ENCODE data around the gene PRR13. TPM values are rescaled to one million over a fixed set of nuclear protein-coding genes. Genes with fewer than 3 reads are reported as not detected.
"Not testable (repeated sequence)": the region's sequence is repeated elsewhere in the genome, so short reads cannot be mapped to it uniquely, and the experiment has no call there.

Gene PRR13
- total RNA-seq, 6 experiments from 2014 or later: 122 to 188 (median 165) TPM

DNA sequence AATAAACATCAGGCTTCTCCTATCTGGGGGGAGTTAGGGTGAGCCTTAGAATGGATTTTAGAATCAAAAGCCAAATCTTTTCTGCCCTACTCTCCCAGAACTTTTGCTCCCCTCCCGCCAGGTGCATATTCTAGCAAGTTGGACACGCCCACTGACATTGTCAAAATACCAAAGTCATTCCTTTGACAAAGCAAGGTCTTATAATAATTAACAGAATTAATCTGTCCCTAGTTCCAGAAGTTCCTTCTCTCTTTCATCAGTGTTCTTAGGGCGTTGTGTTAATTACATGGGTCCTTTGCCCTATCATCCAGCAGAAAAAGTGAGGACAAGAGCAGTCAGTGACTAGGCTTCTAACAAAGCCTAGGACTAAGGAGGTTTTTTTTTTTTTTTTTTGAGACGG is 2.4 kb downstream of the PRR13 start:
- peaks cover 34% of the 10 kb centered on the region for H3K36me3 Mint-ChIP-seq (ENCODE audit: low read depth)
- no peaks in the 10 kb centered on the region for H3K9me3 Mint-ChIP-seq
- peak overlapping the region; percentile 22; the same call in 1 of the 2 replicates for H3K4me3 Mint-ChIP-seq
- DNase-seq: no peak
- no peak overlapping the region; the same call in 1 of the 2 replicates for H3K27ac Mint-ChIP-seq
- TF ChIP-seq, protein P1, sequence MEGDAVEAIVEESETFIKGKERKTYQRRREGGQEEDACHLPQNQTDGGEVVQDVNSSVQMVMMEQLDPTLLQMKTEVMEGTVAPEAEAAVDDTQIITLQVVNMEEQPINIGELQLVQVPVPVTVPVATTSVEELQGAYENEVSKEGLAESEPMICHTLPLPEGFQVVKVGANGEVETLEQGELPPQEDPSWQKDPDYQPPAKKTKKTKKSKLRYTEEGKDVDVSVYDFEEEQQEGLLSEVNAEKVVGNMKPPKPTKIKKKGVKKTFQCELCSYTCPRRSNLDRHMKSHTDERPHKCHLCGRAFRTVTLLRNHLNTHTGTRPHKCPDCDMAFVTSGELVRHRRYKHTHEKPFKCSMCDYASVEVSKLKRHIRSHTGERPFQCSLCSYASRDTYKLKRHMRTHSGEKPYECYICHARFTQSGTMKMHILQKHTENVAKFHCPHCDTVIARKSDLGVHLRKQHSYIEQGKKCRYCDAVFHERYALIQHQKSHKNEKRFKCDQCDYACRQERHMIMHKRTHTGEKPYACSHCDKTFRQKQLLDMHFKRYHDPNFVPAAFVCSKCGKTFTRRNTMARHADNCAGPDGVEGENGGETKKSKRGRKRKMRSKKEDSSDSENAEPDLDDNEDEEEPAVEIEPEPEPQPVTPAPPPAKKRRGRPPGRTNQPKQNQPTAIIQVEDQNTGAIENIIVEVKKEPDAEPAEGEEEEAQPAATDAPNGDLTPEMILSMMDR (IDR thresholded peaks at IDR 0.05): no peak
- peaks cover 34% of the 10 kb centered on the region for H3K4me1 Mint-ChIP-seq (ENCODE audit: low read depth)
- peaks cover 1% of the 10 kb centered on the region; the same call in 1 of the 2 replicates for H3K27me3 Mint-ChIP-seq (ENCODE audit: insufficient read depth)

DNA sequence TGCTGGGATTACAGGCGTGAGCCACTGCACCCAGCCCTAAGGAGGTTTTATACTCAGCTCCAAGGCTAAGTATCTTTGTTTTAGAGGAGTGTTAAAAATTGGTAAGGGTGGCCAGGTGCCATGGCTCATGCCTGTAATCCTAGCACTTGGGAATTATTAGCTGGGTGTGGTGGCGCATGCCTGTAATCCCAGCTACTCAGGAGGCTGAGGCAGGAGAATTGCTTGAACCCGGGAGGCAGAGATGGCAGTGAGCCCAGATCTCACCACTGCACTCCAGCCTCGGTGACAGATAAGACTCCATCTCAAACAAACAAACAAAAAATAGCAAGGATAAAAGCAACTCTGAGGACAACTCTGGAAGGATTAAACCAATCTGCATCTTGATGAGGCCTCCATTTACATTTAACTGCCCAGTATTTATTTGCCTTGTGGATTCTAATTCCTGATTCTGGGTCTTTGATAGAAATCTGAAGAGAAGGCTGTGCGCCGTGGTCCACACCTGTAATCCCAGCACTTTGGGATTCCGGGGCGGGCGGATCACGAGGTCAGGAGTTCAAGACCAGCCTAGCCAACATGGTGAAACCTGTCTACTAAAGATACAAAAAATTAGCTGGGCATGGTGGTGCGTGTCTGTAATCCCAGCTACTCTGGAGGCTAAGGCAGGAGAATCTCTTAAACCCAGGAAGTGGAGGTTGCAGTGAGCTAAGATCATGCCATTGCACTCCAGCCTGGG is 3.2 kb downstream of the PRR13 start:
- H3K4me1 Mint-ChIP-seq (ENCODE audit: low read depth): peaks cover 34% of the 10 kb centered on the region
- not testable (repeated sequence) for DNase-seq; H3K27ac Mint-ChIP-seq; H3K9me3 Mint-ChIP-seq; H3K4me3 Mint-ChIP-seq; H3K27me3 Mint-ChIP-seq (ENCODE audit: insufficient read depth)
- peaks cover 34% of the 10 kb centered on the region for H3K36me3 Mint-ChIP-seq (ENCODE audit: low read depth)

DNA sequence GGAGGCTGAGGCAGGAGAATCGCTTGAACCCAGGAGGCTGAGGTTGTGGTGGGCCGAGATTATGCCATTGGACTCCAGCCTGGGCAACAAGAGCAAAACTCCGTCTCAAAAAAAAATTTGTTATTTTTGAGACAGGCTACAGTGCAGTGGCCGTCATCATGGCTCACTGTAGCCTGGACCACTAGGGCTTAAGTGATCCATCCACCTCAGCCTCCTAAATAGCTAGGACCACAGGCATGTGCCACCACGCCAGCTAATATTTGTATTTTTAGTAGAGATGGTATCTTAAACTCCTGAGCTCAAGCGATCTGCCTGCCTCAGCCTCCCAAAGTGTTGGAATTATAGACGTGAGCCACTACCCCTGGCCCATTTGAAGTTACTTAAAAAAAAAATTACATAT is 9.4 kb downstream of the PRR13 start:
- Mint-ChIP-seq H3K9me3 (no peaks in the 10 kb centered on the region), H3K36me3 (ENCODE audit: low read depth) (peaks cover 47% of the 10 kb centered on the region), H3K27me3 (ENCODE audit: insufficient read depth) (peaks cover 8% of the 10 kb centered on the region), H3K27ac (no peak overlapping the region), H3K4me1 (ENCODE audit: low read depth) (peaks cover 40% of the 10 kb centered on the region), H3K4me3 (no peak overlapping the region)
- TF ChIP-seq, protein P1 (IDR thresholded peaks at IDR 0.05): no peak
- DNase-seq: no peak

DNA sequence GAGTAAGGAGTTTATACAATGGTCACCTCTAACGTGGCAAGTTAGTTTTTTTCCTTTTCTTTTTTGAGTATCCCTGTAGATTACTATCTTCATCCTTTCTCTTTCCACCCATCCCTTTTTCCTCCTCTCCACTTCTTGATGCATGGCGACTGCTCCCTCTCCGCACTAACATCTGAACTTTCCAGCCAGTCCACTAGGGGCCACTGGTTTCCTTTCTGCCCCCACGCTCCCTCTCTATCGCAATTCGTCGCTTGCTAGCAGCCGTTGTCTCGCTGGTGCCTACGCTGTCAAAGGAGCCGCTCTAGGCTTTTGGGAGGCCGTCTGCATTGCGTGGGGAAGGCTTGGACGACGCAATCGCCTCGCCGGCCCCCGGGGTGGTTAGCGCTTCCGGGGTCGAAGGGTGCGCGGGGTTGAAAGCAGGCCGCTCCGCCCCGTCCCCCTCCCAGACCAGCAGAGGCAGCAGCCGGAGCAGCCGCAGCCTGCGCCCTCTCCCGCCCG is 10.2 kb downstream of the PRR13 start, which contains the start of gene PCBP2:
Gene PCBP2 (plus strand): TSS at position 442 of the 498 bp plus-strand sequence. CDS start 2,699 bp downstream, outside the sequence.
- peak within 1 kb of the TSS; percentile 99 for H3K27ac Mint-ChIP-seq
- H3K9me3 Mint-ChIP-seq: no peaks in the 10 kb centered on the region
- H3K36me3 Mint-ChIP-seq (ENCODE audit: low read depth): peaks cover 44% of the 10 kb centered on the region
- peaks cover 8% of the 10 kb centered on the region for H3K27me3 Mint-ChIP-seq (ENCODE audit: insufficient read depth)
- H3K4me1 Mint-ChIP-seq (ENCODE audit: low read depth): peaks cover 43% of the 10 kb centered on the region
- TF ChIP-seq, protein P1 (IDR thresholded peaks at IDR 0.05): peak; percentile 85
- peak; percentile 100 for DNase-seq
- peak within 1 kb of the TSS; percentile 93 for H3K4me3 Mint-ChIP-seq

DNA sequence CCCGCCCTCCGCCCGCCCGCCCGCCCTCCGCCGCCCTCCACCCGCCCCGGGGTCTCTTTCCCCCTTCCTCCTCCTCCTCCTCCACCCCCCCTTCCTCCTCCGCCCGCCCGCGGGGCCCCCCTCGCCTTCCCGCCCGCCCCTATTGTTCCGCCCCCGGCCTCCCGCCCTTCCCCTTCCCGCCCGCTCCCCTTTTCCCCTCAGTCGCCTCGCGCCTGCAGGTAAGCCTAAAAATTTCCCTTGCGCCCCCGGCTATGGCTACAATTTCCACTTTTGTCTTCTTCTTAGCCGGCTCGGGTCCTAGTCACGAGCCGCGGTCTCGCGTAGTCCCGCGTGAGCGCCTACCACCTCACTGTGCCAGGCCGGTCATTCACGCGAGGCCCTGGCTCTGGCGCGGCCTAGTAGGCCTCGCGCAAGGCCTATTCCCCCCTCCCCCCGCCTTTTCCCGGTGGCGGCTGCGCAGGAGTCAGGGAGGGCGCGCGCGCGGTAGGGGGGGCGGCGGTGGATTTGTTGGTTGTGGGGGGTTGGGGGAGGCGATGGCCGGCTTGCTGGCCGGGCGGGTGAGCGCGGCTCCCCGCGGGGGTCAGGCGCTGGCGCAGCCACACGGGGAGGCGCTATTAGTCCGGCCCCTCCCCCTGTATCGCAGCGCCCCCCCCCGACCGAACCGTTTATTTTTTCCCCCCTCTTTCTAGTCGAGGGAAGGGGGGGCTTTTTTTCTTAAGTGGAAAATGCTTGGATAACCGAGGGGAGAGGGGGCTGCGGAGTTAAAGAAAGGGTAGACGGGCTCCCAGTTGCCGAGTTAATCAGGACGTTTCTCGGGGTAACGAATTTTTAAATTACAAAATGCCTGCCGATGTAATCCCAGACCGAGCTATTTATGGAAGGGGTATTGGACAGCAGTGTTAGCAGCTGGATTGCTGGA is 10.9 kb downstream of the PRR13 start:
- peaks cover 44% of the 10 kb centered on the region for H3K4me1 Mint-ChIP-seq (ENCODE audit: low read depth)
- H3K27me3 Mint-ChIP-seq (ENCODE audit: insufficient read depth): peaks cover 8% of the 10 kb centered on the region
- peaks cover 48% of the 10 kb centered on the region for H3K36me3 Mint-ChIP-seq (ENCODE audit: low read depth)
- peak overlapping the region; percentile 99 for H3K27ac Mint-ChIP-seq
- no peaks in the 10 kb centered on the region for H3K9me3 Mint-ChIP-seq
- DNase-seq: peak; percentile 73
- H3K4me3 Mint-ChIP-seq: peak overlapping the region; percentile 93
- TF ChIP-seq, protein P1 (IDR thresholded peaks at IDR 0.05): peak; percentile 77
